B cell (primary cell): ENCODE data around the gene TTC34. TPM values are rescaled to one million over a fixed set of nuclear protein-coding genes. Genes with fewer than 3 reads are reported as not detected.

Source experiments
- ATAC-seq: fragments of 200-7000 bp; cut with Tn5 transposase; one replicate; pipeline ENCODE4 v1.10.0; 2021; ENCODE audit warnings: low read depth, mild to moderate bottlenecking, moderate number of reproducible peaks, moderate library complexity
- CTCF ChIA-PET: fragments of 350-600 bp; sonication (Branson Sonifier 250); formaldehyde crosslinking; loops from one replicate; lab custom pipeline; 2021; ENCODE audit warnings: antibody characterized with exemption, inconsistent platforms; lab: Charles Lee
- POLR2A ChIA-PET: fragments of 350-600 bp; sonication (Branson Sonifier 250); formaldehyde crosslinking; loops from one replicate; lab custom pipeline; 2021; ENCODE audit warnings: antibody characterized with exemption; lab: Charles Lee
- DNase-seq: peaks from one replicate; pipeline ENCODE4 v3.0.0; 2013
- H2AFZ ChIP-seq: 2 replicates; pipeline ENCODE4 v1.6.1; 2012; ENCODE audit warnings: mild to moderate bottlenecking, low read depth, low read length; ENCODE audit not compliant: insufficient read depth, poor library complexity, severe bottlenecking
- H3K27ac ChIP-seq, 2 donors: 1 replicate in 1 of 2; 2 replicates in 1 of 2; pipeline ENCODE4 v1.5.1; 2012 to 2013; ENCODE audit warnings: low read length in 2 of 2, mild to moderate bottlenecking in 2 of 2, moderate library complexity in 1 of 2
- H3K27me3 ChIP-seq, 4 experiments: fragments of 200-600 bp in 1 of 4; sonication (generic) in 1 of 4; replicated peaks in 1 of 4; 1 replicate in 2 of 4; 2 replicates in 2 of 4; pipeline versions ENCODE4 v1.6.1 to v1.7.0; 2013 to 2016; ENCODE audit warnings: low read length in 3 of 4, mild to moderate bottlenecking in 2 of 4, mixed read lengths in 1 of 4, moderate library complexity in 1 of 4; ENCODE audit not compliant: insufficient read depth in 4 of 4, control insufficient read depth in 3 of 4; ENCODE audit errors: control extremely low read depth in 1 of 4
- H3K36me3 ChIP-seq, 2 experiments: replicated peaks in 1 of 2; 1 replicate in 1 of 2; 2 replicates in 1 of 2; pipeline versions ENCODE4 v1.6.1 to v1.7.1; 2013; ENCODE audit warnings: low read length in 1 of 2; ENCODE audit not compliant: insufficient read depth in 2 of 2, control insufficient read depth in 1 of 2; ENCODE audit errors: control extremely low read depth in 1 of 2, extremely low read depth in 1 of 2
- H3K4me1 ChIP-seq, 2 donors: fragments of 200-600 bp in 1 of 2; sonication (generic) in 1 of 2; 1 replicate in 1 of 2; 2 replicates in 1 of 2; pipeline versions ENCODE4 v1.5.1 to v1.6.1; 2013 to 2017; ENCODE audit warnings: low read length in 2 of 2; ENCODE audit not compliant: control insufficient read depth in 2 of 2, insufficient read depth in 2 of 2
- H3K4me2 ChIP-seq: replicated peaks from 2 replicates; pipeline ENCODE3; 2012; ENCODE audit warnings: mild to moderate bottlenecking, low read depth, low read length; ENCODE audit not compliant: poor library complexity, severe bottlenecking
- H3K4me3 ChIP-seq, 5 experiments: fragments of 200-600 bp in 1 of 5; sonication (generic) in 1 of 5; 1 replicate in 3 of 5; 2 replicates in 2 of 5; pipeline versions ENCODE4 v1.5.1 to v1.7.0; 2011 to 2016; ENCODE audit warnings: low read length in 4 of 5, mild to moderate bottlenecking in 4 of 5, low read depth in 2 of 5, control low read depth in 1 of 5, moderate library complexity in 1 of 5; ENCODE audit not compliant: insufficient read depth in 1 of 5; ENCODE audit errors: control extremely low read depth in 1 of 5, extremely low read depth in 1 of 5
- H3K79me2 ChIP-seq: fragments of 200-600 bp; sonication (generic); one replicate; pipeline ENCODE4 v1.6.0; 2016; ENCODE audit warnings: low read length; ENCODE audit not compliant: control insufficient read depth, insufficient read depth
- H3K9ac ChIP-seq: fragments of 200-600 bp; sonication (generic); 2 replicates; pipeline ENCODE4 v1.6.1; 2017; ENCODE audit warnings: mild to moderate bottlenecking, low read length, moderate library complexity
- H3K9me3 ChIP-seq, 3 donors: one replicate each; pipeline versions ENCODE4 v1.6.1 to v1.7.1; 2013; ENCODE audit warnings: low read length in 2 of 3; ENCODE audit not compliant: control insufficient read depth in 2 of 3, insufficient read depth in 1 of 3; ENCODE audit errors: control extremely low read depth in 1 of 3
- H4K20me1 ChIP-seq: 2 replicates; pipeline ENCODE4 v1.6.0; 2012; ENCODE audit warnings: mild to moderate bottlenecking, low read length; ENCODE audit not compliant: insufficient read depth, control insufficient read depth, poor library complexity, severe bottlenecking
- H3K27ac Mint-ChIP-seq: one replicate; pipeline ENCODE4 v1.8.0; 2021; ENCODE audit warnings: mixed read lengths
- H3K27me3 Mint-ChIP-seq: one replicate; pipeline ENCODE4 v1.8.0; 2021; ENCODE audit warnings: mixed read lengths
- H3K4me1 Mint-ChIP-seq: one replicate; pipeline ENCODE4 v1.8.0; 2021; ENCODE audit warnings: mixed read lengths
- H3K4me3 Mint-ChIP-seq: one replicate; pipeline ENCODE4 v1.8.0; 2021; ENCODE audit warnings: mixed read lengths
- H3K9me3 Mint-ChIP-seq: one replicate; pipeline ENCODE4 v1.8.0; 2022; ENCODE audit warnings: mixed read lengths; ENCODE audit not compliant: insufficient read depth
- EZH2 ChIP-seq: IDR thresholded peaks from 2 replicates; pipeline ENCODE4 v1.6.1; 2012; ENCODE audit warnings: borderline replicate concordance, low read depth, mild to moderate bottlenecking, moderate library complexity, low read length; ENCODE audit not compliant: insufficient read depth, poor library complexity, severe bottlenecking
- whole genome bisulfite sequencing: methylation state at CpG from one replicate; pipeline ENCODE4 v1.1.5; 2013; ENCODE audit warnings: missing lambda C conversion rate; ENCODE audit not compliant: insufficient coverage; 5-methylcytosine and 5-hydroxymethylcytosine counted together
- intact Hi-C: fragments of 100-400 bp; cut with micrococcal nuclease; formaldehyde crosslinking; loops from one replicate; pipeline ENCODE4 v1.10.0; 2022
- polyA plus RNA-seq: library from polyadenylated mRNA; depleted of rRNA; stranded (reverse); fragments of >200 nt; gene quantifications from 2 replicates; pipeline ENCODE4 v1.2.3, GENCODE V29; 2012
- total RNA-seq, 2 donors: library from RNA; stranded (reverse); fragments of 120-200 nt in 1 of 2; gene quantifications; 1 replicate in 1 of 2; 2 replicates in 1 of 2; pipeline versions ENCODE4 v1.2.3 to v1.2.4, GENCODE V29; 2013 to 2022
- TF ChIP-seq, protein P1 (sequence below): fragments of 200-600 bp; IDR thresholded peaks from one replicate; pipeline ENCODE4 v1.8.0; 2022; ENCODE audit warnings: antibody characterized with exemption, mild to moderate bottlenecking

Gene TTC34
- total and polyA plus RNA-seq, 2 donors (not counting 1 experiment from before 2014, with no cell fraction given): 2.1 to 8.1 TPM

DNA sequence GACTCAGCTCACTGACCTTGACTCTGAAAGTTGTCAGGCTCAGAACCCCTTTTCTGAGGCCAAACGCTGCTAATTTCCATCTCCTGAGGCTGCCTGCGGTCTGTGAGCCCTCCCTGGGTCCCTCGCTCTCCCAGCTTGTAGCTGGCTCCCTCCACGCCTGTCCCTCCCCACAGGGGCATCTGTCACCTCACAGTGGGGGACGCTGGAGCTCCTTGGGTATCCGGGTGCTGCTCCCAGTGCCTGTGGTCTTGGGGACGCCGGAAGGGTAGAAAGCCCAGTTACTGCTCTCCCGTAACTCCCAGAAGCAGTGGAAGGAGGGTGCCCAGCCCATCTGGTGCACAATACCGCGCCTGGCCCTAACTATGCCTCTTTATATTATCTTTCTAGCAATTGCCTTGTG is 155.7 kb downstream of the TTC34 start:
- H3K27ac Mint-ChIP-seq: no peak overlapping the region
- DNase-seq: no peak
- ChIA-PET CTCF (interaction anchor here (0.7 to 1.3 kb wide), 4 partner anchors 70 to 230 kb away, joined by 3 to 4 read pairs (median 3); no protein-coding TSS in a partner anchor), POLR2A (no interaction called here)
- Histone ChIP-seq H3K27ac (no peak overlapping the region), H3K9me3 (peaks cover 0 to 26% (median 22%) of the 10 kb centered on the region in 3 donors), H3K79me2 (peaks cover 15% of the 10 kb centered on the region), H3K4me1 (peaks cover 13 to 17% of the 10 kb centered on the region in 2 donors), H3K27me3 (peaks cover 0 to 12% (median 0%) of the 10 kb centered on the region in 4 experiments), H3K36me3 (no peaks in the 10 kb centered on the region), H3K9ac (no peak overlapping the region), H3K4me3 (no peak overlapping the region), H3K4me2 (no peak overlapping the region), H2AFZ (no peak overlapping the region), H4K20me1 (peaks cover 13% of the 10 kb centered on the region)
- intact Hi-C loops: loop anchor here (10.0 kb wide), 2 partner anchors 451 to 979 kb away; partner anchors contain the start of genes FAAP20 and TPRG1L
- no peak overlapping the region for H3K4me3 Mint-ChIP-seq
- H3K27me3 Mint-ChIP-seq: no peaks in the 10 kb centered on the region
- H3K4me1 Mint-ChIP-seq: peaks cover 12% of the 10 kb centered on the region
- ATAC-seq: no peak
- TF ChIP-seq, protein P1, sequence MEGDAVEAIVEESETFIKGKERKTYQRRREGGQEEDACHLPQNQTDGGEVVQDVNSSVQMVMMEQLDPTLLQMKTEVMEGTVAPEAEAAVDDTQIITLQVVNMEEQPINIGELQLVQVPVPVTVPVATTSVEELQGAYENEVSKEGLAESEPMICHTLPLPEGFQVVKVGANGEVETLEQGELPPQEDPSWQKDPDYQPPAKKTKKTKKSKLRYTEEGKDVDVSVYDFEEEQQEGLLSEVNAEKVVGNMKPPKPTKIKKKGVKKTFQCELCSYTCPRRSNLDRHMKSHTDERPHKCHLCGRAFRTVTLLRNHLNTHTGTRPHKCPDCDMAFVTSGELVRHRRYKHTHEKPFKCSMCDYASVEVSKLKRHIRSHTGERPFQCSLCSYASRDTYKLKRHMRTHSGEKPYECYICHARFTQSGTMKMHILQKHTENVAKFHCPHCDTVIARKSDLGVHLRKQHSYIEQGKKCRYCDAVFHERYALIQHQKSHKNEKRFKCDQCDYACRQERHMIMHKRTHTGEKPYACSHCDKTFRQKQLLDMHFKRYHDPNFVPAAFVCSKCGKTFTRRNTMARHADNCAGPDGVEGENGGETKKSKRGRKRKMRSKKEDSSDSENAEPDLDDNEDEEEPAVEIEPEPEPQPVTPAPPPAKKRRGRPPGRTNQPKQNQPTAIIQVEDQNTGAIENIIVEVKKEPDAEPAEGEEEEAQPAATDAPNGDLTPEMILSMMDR: no peak
- TF ChIP-seq EZH2: no peak
- H3K9me3 Mint-ChIP-seq: peaks cover 10% of the 10 kb centered on the region
- 85% methylated on average over 11 of the region's 11 CpGs for WGBS

GRCh38 chr1:2645143-2645542 is 156.3 kb downstream of the TTC34 start:
- no peak overlapping the region for H3K27ac Mint-ChIP-seq
- 93% methylated on average over 9 of the region's 14 CpGs for WGBS
- no peak overlapping the region for H3K4me3 Mint-ChIP-seq
- Histone ChIP-seq H4K20me1 (peaks cover 13% of the 10 kb centered on the region), H3K9me3 (peaks cover 0 to 26% (median 22%) of the 10 kb centered on the region in 3 donors), H3K27ac (no peak overlapping the region), H2AFZ (no peak overlapping the region), H3K4me2 (no peak overlapping the region), H3K4me3 (no peak overlapping the region), H3K27me3 (peaks cover 0 to 6% (median 0%) of the 10 kb centered on the region in 4 experiments), H3K36me3 (no peaks in the 10 kb centered on the region), H3K79me2 (peaks cover 15% of the 10 kb centered on the region), H3K9ac (no peak overlapping the region), H3K4me1 (peaks cover 13 to 17% of the 10 kb centered on the region in 2 donors)
- intact Hi-C loops: loop anchor here (10.0 kb wide), 2 partner anchors 450 to 980 kb away; partner anchors contain the start of genes FAAP20 and TPRG1L
- H3K27me3 Mint-ChIP-seq: no peaks in the 10 kb centered on the region
- H3K4me1 Mint-ChIP-seq: peaks cover 12% of the 10 kb centered on the region
- POLR2A ChIA-PET: no interaction called here
- TF ChIP-seq, protein P1: no peak
- no peak for TF ChIP-seq EZH2
- ATAC-seq (no peak), DNase-seq (no peak)
- peaks cover 10% of the 10 kb centered on the region for H3K9me3 Mint-ChIP-seq
- CTCF ChIA-PET: no interaction called here
